ENCODE measurements around the gene NEURL3.
"Not testable (repeated sequence)": the region's sequence is repeated elsewhere in the genome, so short reads cannot be mapped to it uniquely, and the experiment has no call there.

The NEURL3 gene

GRCh38 chr2:96505231-96505889 is at the start of gene NEURL3:
Gene NEURL3, minus strand, starts transcription at chr2:96505357. Its CDS starts 71 bp downstream, at chr2:96505286.
- Histone ChIP-seq H3K9me3 (ENCODE audit: control insufficient read depth in 5 of 5, low read length in 5 of 5) (no peaks in the 10 kb centered on the region), H3K36me3 (ENCODE audit: control insufficient read depth in 5 of 5, insufficient read depth in 5 of 5, low read length in 5 of 5) (no peaks in the 10 kb centered on the region), H3K4me3 (ENCODE audit: low read depth in 1 of 5, low read length in 5 of 5) (no peak within 1 kb of the TSS), H3K27ac (ENCODE audit: low read depth, low read length) (no peak within 1 kb of the TSS), H3K27me3 (ENCODE audit: control insufficient read depth in 5 of 5, insufficient read depth in 4 of 5, low read length in 5 of 5) (peaks cover 6 to 30% (median 11%) of the 10 kb centered on the region in 5 donors), H3K4me1 (ENCODE audit: control insufficient read depth in 5 of 5, insufficient read depth in 5 of 5, low read length in 5 of 5) (peaks cover 3 to 46% (median 28%) of the 10 kb centered on the region in 5 donors), H3K9ac (ENCODE audit: low read length in 5 of 5) (no peak within 1 kb of the TSS)

GRCh38 chr2:96554293-96555145 is 49.4 kb upstream of the NEURL3 start:
- H3K27ac ChIP-seq (ENCODE audit: low read depth, low read length), result no peak overlapping the region
- peaks cover 0 to 13% (median 9%) of the 10 kb centered on the region in 5 donors for H3K4me1 ChIP-seq (ENCODE audit: control insufficient read depth in 5 of 5, insufficient read depth in 5 of 5, low read length in 5 of 5)
- no peaks in the 10 kb centered on the region for H3K9me3 ChIP-seq (ENCODE audit: control insufficient read depth in 5 of 5, low read length in 5 of 5)
- H3K9ac ChIP-seq (ENCODE audit: low read length in 5 of 5), result peak overlapping the region in 1 of 5 donors; percentile 38
- H3K4me3 ChIP-seq (ENCODE audit: low read depth in 1 of 5, low read length in 5 of 5), result peak overlapping the region in 2 of 5 donors; percentile 14 to 17
- no peaks in the 10 kb centered on the region for H3K27me3 ChIP-seq (ENCODE audit: control insufficient read depth in 5 of 5, insufficient read depth in 4 of 5, low read length in 5 of 5)
- peaks cover 0 to 37% (median 24%) of the 10 kb centered on the region in 5 donors for H3K36me3 ChIP-seq (ENCODE audit: control insufficient read depth in 5 of 5, insufficient read depth in 5 of 5, low read length in 5 of 5)

GRCh38 chr2:96553957-96554292 is 48.8 kb upstream of the NEURL3 start:
- H3K27me3 ChIP-seq (ENCODE audit: control insufficient read depth in 5 of 5, insufficient read depth in 4 of 5, low read length in 5 of 5); H3K4me3 ChIP-seq (ENCODE audit: low read depth in 1 of 5, low read length in 5 of 5); H3K9ac ChIP-seq (ENCODE audit: low read length in 5 of 5); H3K9me3 ChIP-seq (ENCODE audit: control insufficient read depth in 5 of 5, low read length in 5 of 5); H3K27ac ChIP-seq (ENCODE audit: low read depth, low read length): not testable (repeated sequence)
- Histone ChIP-seq H3K4me1 (ENCODE audit: control insufficient read depth in 5 of 5, insufficient read depth in 5 of 5, low read length in 5 of 5) (peaks cover 0 to 13% (median 10%) of the 10 kb centered on the region in 5 donors), H3K36me3 (ENCODE audit: control insufficient read depth in 5 of 5, insufficient read depth in 5 of 5, low read length in 5 of 5) (peaks cover 0 to 43% (median 29%) of the 10 kb centered on the region in 5 donors)

- no peaks in the 10 kb centered on the region for H3K9me3 ChIP-seq (ENCODE audit: control insufficient read depth in 5 of 5, low read length in 5 of 5)
- H3K36me3 ChIP-seq (ENCODE audit: control insufficient read depth in 5 of 5, insufficient read depth in 5 of 5, low read length in 5 of 5), result peaks cover 0 to 49% (median 35%) of the 10 kb centered on the region in 5 donors
- H3K27ac ChIP-seq (ENCODE audit: low read depth, low read length), result no peak overlapping the region
- H3K9ac ChIP-seq (ENCODE audit: low read length in 5 of 5), result no peak overlapping the region
- H3K4me3 ChIP-seq (ENCODE audit: low read depth in 1 of 5, low read length in 5 of 5), result no peak overlapping the region
- no peaks in the 10 kb centered on the region for H3K27me3 ChIP-seq (ENCODE audit: control insufficient read depth in 5 of 5, insufficient read depth in 4 of 5, low read length in 5 of 5)
- peaks cover 0 to 13% (median 10%) of the 10 kb centered on the region in 5 donors for H3K4me1 ChIP-seq (ENCODE audit: control insufficient read depth in 5 of 5, insufficient read depth in 5 of 5, low read length in 5 of 5)
Measured at GRCh38 chr2:96553176-96553956, 48.2 kb upstream of the NEURL3 start.

- Histone ChIP-seq H3K27ac (ENCODE audit: low read depth, low read length) (no peak overlapping the region), H3K9me3 (ENCODE audit: control insufficient read depth in 5 of 5, low read length in 5 of 5) (no peaks in the 10 kb centered on the region), H3K27me3 (ENCODE audit: control insufficient read depth in 5 of 5, insufficient read depth in 4 of 5, low read length in 5 of 5) (no peaks in the 10 kb centered on the region), H3K4me3 (ENCODE audit: low read depth in 1 of 5, low read length in 5 of 5) (no peak overlapping the region), H3K36me3 (ENCODE audit: control insufficient read depth in 5 of 5, insufficient read depth in 5 of 5, low read length in 5 of 5) (peaks cover 0 to 55% (median 39%) of the 10 kb centered on the region in 5 donors), H3K4me1 (ENCODE audit: control insufficient read depth in 5 of 5, insufficient read depth in 5 of 5, low read length in 5 of 5) (peaks cover 0 to 13% (median 10%) of the 10 kb centered on the region in 5 donors), H3K9ac (ENCODE audit: low read length in 5 of 5) (no peak overlapping the region)
Measured at GRCh38 chr2:96552315-96553175, 47.4 kb upstream of the NEURL3 start.

- Histone ChIP-seq H3K27ac (ENCODE audit: low read depth, low read length) (no peak overlapping the region), H3K4me1 (ENCODE audit: control insufficient read depth in 5 of 5, insufficient read depth in 5 of 5, low read length in 5 of 5) (peaks cover 0 to 13% (median 10%) of the 10 kb centered on the region in 5 donors), H3K27me3 (ENCODE audit: control insufficient read depth in 5 of 5, insufficient read depth in 4 of 5, low read length in 5 of 5) (no peaks in the 10 kb centered on the region), H3K9me3 (ENCODE audit: control insufficient read depth in 5 of 5, low read length in 5 of 5) (no peaks in the 10 kb centered on the region), H3K36me3 (ENCODE audit: control insufficient read depth in 5 of 5, insufficient read depth in 5 of 5, low read length in 5 of 5) (peaks cover 0 to 62% (median 45%) of the 10 kb centered on the region in 5 donors), H3K9ac (ENCODE audit: low read length in 5 of 5) (no peak overlapping the region), H3K4me3 (ENCODE audit: low read depth in 1 of 5, low read length in 5 of 5) (no peak overlapping the region)
Measured at GRCh38 chr2:96551605-96552314, 46.6 kb upstream of the NEURL3 start.

GRCh38 chr2:96550787-96551604 is 45.8 kb upstream of the NEURL3 start:
- Histone ChIP-seq H3K36me3 (ENCODE audit: control insufficient read depth in 5 of 5, insufficient read depth in 5 of 5, low read length in 5 of 5) (peaks cover 0 to 67% (median 45%) of the 10 kb centered on the region in 5 donors), H3K9ac (ENCODE audit: low read length in 5 of 5) (no peak overlapping the region), H3K4me3 (ENCODE audit: low read depth in 1 of 5, low read length in 5 of 5) (no peak overlapping the region), H3K9me3 (ENCODE audit: control insufficient read depth in 5 of 5, low read length in 5 of 5) (no peaks in the 10 kb centered on the region), H3K27me3 (ENCODE audit: control insufficient read depth in 5 of 5, insufficient read depth in 4 of 5, low read length in 5 of 5) (no peaks in the 10 kb centered on the region), H3K4me1 (ENCODE audit: control insufficient read depth in 5 of 5, insufficient read depth in 5 of 5, low read length in 5 of 5) (peaks cover 0 to 13% (median 10%) of the 10 kb centered on the region in 5 donors), H3K27ac (ENCODE audit: low read depth, low read length) (no peak overlapping the region)

- H3K9ac ChIP-seq (ENCODE audit: low read length in 5 of 5), result no peak overlapping the region
- H3K9me3 ChIP-seq (ENCODE audit: control insufficient read depth in 5 of 5, low read length in 5 of 5), result no peaks in the 10 kb centered on the region
- peaks cover 0 to 13% (median 10%) of the 10 kb centered on the region in 5 donors for H3K4me1 ChIP-seq (ENCODE audit: control insufficient read depth in 5 of 5, insufficient read depth in 5 of 5, low read length in 5 of 5)
- H3K36me3 ChIP-seq (ENCODE audit: control insufficient read depth in 5 of 5, insufficient read depth in 5 of 5, low read length in 5 of 5), result peaks cover 0 to 70% (median 45%) of the 10 kb centered on the region in 5 donors
- H3K4me3 ChIP-seq (ENCODE audit: low read depth in 1 of 5, low read length in 5 of 5), result no peak overlapping the region
- no peak overlapping the region for H3K27ac ChIP-seq (ENCODE audit: low read depth, low read length)
- H3K27me3 ChIP-seq (ENCODE audit: control insufficient read depth in 5 of 5, insufficient read depth in 4 of 5, low read length in 5 of 5), result no peaks in the 10 kb centered on the region
Measured at GRCh38 chr2:96549967-96550786, 45.0 kb upstream of the NEURL3 start.
